Transverse colon (tissue), 4 donors: ENCODE data around the gene TFPI2. TPM values are rescaled to one million over a fixed set of nuclear protein-coding genes. Genes with fewer than 3 reads are reported as not detected.

Source experiments
- DNase-seq: peaks from one replicate; pipeline ENCODE4 v3.0.0-alpha.2; 2019
- H3K27ac ChIP-seq, 4 donors: fragments of 200-600 bp; sonication (generic); 2 replicates each; pipeline ENCODE4 v1.5.1; 2016 to 2018; ENCODE audit warnings: inconsistent platforms in 4 of 4
- H3K27me3 ChIP-seq: fragments of 200-600 bp; sonication (generic); 2 replicates; pipeline ENCODE4 v1.5.1; 2017; ENCODE audit warnings: inconsistent platforms
- H3K36me3 ChIP-seq, 4 donors: fragments of 200-600 bp; sonication (generic); 2 replicates each; pipeline ENCODE4 v1.5.1; 2017 to 2019; ENCODE audit warnings: inconsistent platforms in 4 of 4
- H3K4me1 ChIP-seq, 4 donors: fragments of 200-600 bp; sonication (generic); 2 replicates each; pipeline ENCODE4 v1.5.1; 2017 to 2020; ENCODE audit warnings: inconsistent platforms in 4 of 4
- H3K4me3 ChIP-seq, 4 donors: fragments of 200-600 bp; sonication (generic); 1 replicate in 1 of 4; 2 replicates in 3 of 4; pipeline versions ENCODE4 v1.5.1 to v1.6.1; 2017 to 2019; ENCODE audit warnings: inconsistent platforms in 4 of 4
- H3K9me3 ChIP-seq, 2 donors: fragments of 200-600 bp; sonication (generic); 2 replicates each; pipeline ENCODE4 v1.5.1; 2017 to 2019; ENCODE audit warnings: inconsistent platforms in 2 of 2
- CTCF ChIP-seq, 5 experiments: fragments of 200-600 bp in 3 of 5; fragments of 450-650 bp in 2 of 5; sonication (generic) in 3 of 5; IDR thresholded peaks; 1 replicate in 2 of 5; 2 replicates in 3 of 5; pipeline ENCODE4 v1.5.1; 2016 to 2017; ENCODE audit warnings: antibody characterized with exemption in 5 of 5, inconsistent platforms in 3 of 5, mild to moderate bottlenecking in 2 of 5, moderate library complexity in 1 of 5
- EP300 ChIP-seq: sonication (generic); formaldehyde crosslinking; IDR thresholded peaks from one replicate; pipeline ENCODE4 v1.6.1; 2017; ENCODE audit warnings: antibody characterized with exemption, low read depth
- POLR2A ChIP-seq: fragments of 450-650 bp; IDR thresholded peaks from one replicate; pipeline ENCODE4 v1.6.1; 2016; ENCODE audit warnings: antibody characterized with exemption, mild to moderate bottlenecking, moderate library complexity
- POLR2AphosphoS5 ChIP-seq, 3 donors: sonication (generic); formaldehyde crosslinking; IDR thresholded peaks; one replicate each; pipeline ENCODE4 v1.6.1; 2016; ENCODE audit warnings: antibody characterized with exemption in 3 of 3
- WGBS, 2 donors: methylation state at CpG; one replicate each; pipeline ENCODE4 v1.1.5; 2018; ENCODE audit warnings: low coverage in 1 of 2; 5-methylcytosine and 5-hydroxymethylcytosine counted together
- in situ Hi-C, 4 donors: fragments of 200-750 bp; cut with MboI; loops; one replicate each; pipeline versions ENCODE4 v1.15.0 to v1.15.1; 2017; ENCODE audit warnings: low sequenced_read_pairs in 3 of 4, low pct_ligation_motif_present in 1 of 4, low pct_unique_long_range_greater_than_20kb in 1 of 4
- intact Hi-C: fragments of 100-400 bp; cut with DNase I; formaldehyde crosslinking; loops from one replicate; pipeline ENCODE4 v1.15.1; 2023; ENCODE audit warnings: low total_unique reads
- total RNA-seq, 4 donors: library from RNA; depleted of rRNA; stranded (reverse); fragments of >200 nt; gene quantifications; one replicate each; pipeline ENCODE4 v1.1.0, GENCODE V29; 2016

TFPI2 gene
- total RNA-seq, 4 donors from 2014 or later = 0.40 to 0.79 (median 0.68) TPM; not detected in 1

GRCh38 chr7:93851536-93851935 is 39.0 kb downstream of the TFPI2 start:
- Histone ChIP-seq H3K27me3 (no peaks in the 10 kb centered on the region), H3K4me1 (no peaks in the 10 kb centered on the region), H3K9me3 (no peaks in the 10 kb centered on the region), H3K4me3 (no peak overlapping the region), H3K36me3 (no peaks in the 10 kb centered on the region), H3K27ac (no peak overlapping the region)
- DNase-seq = no peak
- in situ Hi-C loops = no loop called here
- intact Hi-C loops = no loop called here
- WGBS, 2 donors = 72 to 88% methylated on average over 2 of the region's 2 CpGs
- TF ChIP-seq POLR2AphosphoS5 (IDR thresholded peaks at IDR 0.05) (no peak), POLR2A (no peak), CTCF (IDR thresholded peaks at IDR 0.05) (no peak), EP300 (no peak)

- H3K4me3 ChIP-seq = no peak overlapping the region
- H3K27ac ChIP-seq = no peak overlapping the region
- DNase-seq = no peak
- in situ Hi-C loops = no loop called here
- no peaks in the 10 kb centered on the region for H3K9me3 ChIP-seq
- intact Hi-C loops = no loop called here
- H3K36me3 ChIP-seq = no peaks in the 10 kb centered on the region
- no peaks in the 10 kb centered on the region for H3K27me3 ChIP-seq
- no peaks in the 10 kb centered on the region for H3K4me1 ChIP-seq
- TF ChIP-seq POLR2A (no peak), CTCF (IDR thresholded peaks at IDR 0.05) (no peak), EP300 (no peak), POLR2AphosphoS5 (IDR thresholded peaks at IDR 0.05) (no peak)
- WGBS, 2 donors = 36 to 42% methylated on average over 1 of the region's 1 CpG
Measured at GRCh38 chr7:93843260-93843659, 47.3 kb downstream of the TFPI2 start.

DNA sequence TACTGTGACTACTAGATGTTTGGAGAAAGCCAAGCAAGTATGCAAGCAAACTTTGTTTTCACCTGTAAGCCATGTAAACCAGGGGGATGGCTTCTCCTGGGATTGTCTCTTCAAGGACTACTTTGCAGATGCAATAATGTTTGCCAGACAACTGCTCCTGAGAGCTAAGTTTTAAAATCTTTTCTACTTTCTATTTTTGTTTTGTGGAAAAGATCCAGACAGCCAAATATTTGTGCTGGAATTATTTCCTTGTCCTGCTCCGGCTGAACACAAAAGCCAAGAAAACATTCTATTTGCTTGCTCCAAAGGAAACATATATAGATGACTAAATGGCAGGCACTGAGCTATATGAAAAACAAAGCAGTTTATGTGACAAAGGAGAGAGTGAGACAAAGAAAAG is 51.6 kb downstream of the TFPI2 start:
- Histone ChIP-seq H3K27ac (no peak overlapping the region), H3K9me3 (no peaks in the 10 kb centered on the region), H3K27me3 (no peaks in the 10 kb centered on the region), H3K4me1 (no peaks in the 10 kb centered on the region), H3K4me3 (no peak overlapping the region), H3K36me3 (no peaks in the 10 kb centered on the region)
- TF ChIP-seq EP300 (no peak), CTCF (IDR thresholded peaks at IDR 0.05) (no peak), POLR2AphosphoS5 (IDR thresholded peaks at IDR 0.05) (no peak), POLR2A (no peak)
- intact Hi-C loops (no loop called here), in situ Hi-C loops (no loop called here)
- DNase-seq = no peak
- 31 to 33% methylated on average over 1 of the region's 1 CpG for WGBS, 2 donors

DNA sequence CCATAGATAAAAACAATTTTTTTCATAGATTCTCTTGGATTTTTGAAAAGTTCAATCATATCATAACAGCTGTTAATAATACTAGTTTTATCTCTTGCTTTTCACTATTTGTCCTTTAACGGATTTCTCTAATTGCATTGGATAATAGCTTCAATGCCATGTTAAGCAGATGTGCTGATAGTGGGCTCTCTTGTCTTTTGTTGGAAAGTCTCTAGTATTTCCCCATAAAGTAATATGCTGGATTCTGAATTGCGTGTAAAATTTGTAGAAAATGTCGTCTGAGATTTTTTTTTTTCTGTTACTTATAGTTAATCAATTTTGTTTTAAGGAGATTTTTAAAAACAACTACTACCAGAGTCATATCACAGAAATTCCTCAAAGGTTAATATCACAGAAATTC is 53.3 kb downstream of the TFPI2 start:
- H3K9me3 ChIP-seq = no peaks in the 10 kb centered on the region
- H3K27ac ChIP-seq = no peak overlapping the region
- DNase-seq = no peak
- no peaks in the 10 kb centered on the region for H3K36me3 ChIP-seq
- H3K27me3 ChIP-seq = no peaks in the 10 kb centered on the region
- H3K4me1 ChIP-seq = no peaks in the 10 kb centered on the region
- H3K4me3 ChIP-seq = no peak overlapping the region
- intact Hi-C loops (no loop called here), in situ Hi-C loops (no loop called here)
- TF ChIP-seq EP300 (no peak), POLR2AphosphoS5 (IDR thresholded peaks at IDR 0.05) (no peak), CTCF (IDR thresholded peaks at IDR 0.05) (no peak), POLR2A (no peak)
- 83 to 84% methylated on average over 3 of the region's 3 CpGs for WGBS, 2 donors
